CD4-positive, alpha-beta T cell treated with Interleukin-15 for 1 hour (primary cell): Measurements from ENCODE around the gene CASK.

Experiments
- DNase-seq: peaks from one replicate; pipeline ENCODE4 v3.0.0-alpha.2; 2020

The CASK gene

GRCh38 chrX:41499195-41499594 lies 424.2 kb downstream of the CASK start:
- DNase-seq, result no peak

- DNase-seq, result no peak
Measured at GRCh38 chrX:41491267-41492004, 431.9 kb downstream of the CASK start.

- no peak for DNase-seq
Measured at GRCh38 chrX:41490446-41490845, 432.9 kb downstream of the CASK start.

GRCh38 chrX:41482154-41482850 lies 441.1 kb downstream of the CASK start:
- DNase-seq, result no peak

GRCh38 chrX:41481264-41482109 lies 441.9 kb downstream of the CASK start:
- no peak for DNase-seq

GRCh38 chrX:41480508-41481260 lies 442.7 kb downstream of the CASK start:
- DNase-seq, result no peak

- DNase-seq, result no peak
Measured at GRCh38 chrX:41478381-41478911, 444.9 kb downstream of the CASK start.

GRCh38 chrX:41475591-41476241 lies 447.6 kb downstream of the CASK start:
- no peak for DNase-seq

- no peak for DNase-seq
Measured at GRCh38 chrX:41475191-41475590, 448.2 kb downstream of the CASK start.

GRCh38 chrX:41474726-41475100 lies 448.6 kb downstream of the CASK start:
- no peak for DNase-seq

GRCh38 chrX:41473936-41474725 lies 449.2 kb downstream of the CASK start:
- no peak for DNase-seq

- no peak for DNase-seq
Measured at GRCh38 chrX:41472231-41472815, 451.0 kb downstream of the CASK start.

- DNase-seq, result no peak
Measured at GRCh38 chrX:41471786-41472185, 451.6 kb downstream of the CASK start.

- no peak for DNase-seq
Measured at GRCh38 chrX:41470706-41471105, 452.6 kb downstream of the CASK start.

GRCh38 chrX:41468647-41469323 lies 454.6 kb downstream of the CASK start:
- no peak for DNase-seq
